Hematopoietic multipotent progenitor cell (in vitro differentiated cells): ENCODE data around the gene IRS1. TPM values are rescaled to one million over a fixed set of nuclear protein-coding genes. Genes with fewer than 3 reads are reported as not detected.

Experiments used
- DNase-seq, 3 donors: peaks; one replicate each; pipeline ENCODE4 v3.0.0-alpha.2; 2011 to 2015; ENCODE audit warnings: low read depth in 2 of 3, low spot score in 2 of 3
- total RNA-seq: library from RNA; depleted of rRNA; stranded (reverse); fragments of >200 nt; gene quantifications from one replicate; pipeline ENCODE4 v1.2.3, GENCODE V29; 2012

IRS1 gene
- total RNA-seq, 1 donor: under 0.01 TPM

GRCh38 chr2:226791487-226792081 is 8.0 kb downstream of the IRS1 start:
- DNase-seq: peak; percentile 82 to 92 (median 85)

GRCh38 chr2:226791056-226791486 is 8.5 kb downstream of the IRS1 start:
- DNase-seq: peak in 2 of 3 donors; percentile 72 to 85

- DNase-seq: no peak
Measured at GRCh38 chr2:226790431-226790830, 9.2 kb downstream of the IRS1 start.

GRCh38 chr2:226790011-226790410 is 9.6 kb downstream of the IRS1 start:
- DNase-seq: no peak

- DNase-seq: no peak
Measured at GRCh38 chr2:226788881-226789490, 10.6 kb downstream of the IRS1 start.

- DNase-seq: no peak
Measured at GRCh38 chr2:226788064-226788463, 11.6 kb downstream of the IRS1 start.

DNA sequence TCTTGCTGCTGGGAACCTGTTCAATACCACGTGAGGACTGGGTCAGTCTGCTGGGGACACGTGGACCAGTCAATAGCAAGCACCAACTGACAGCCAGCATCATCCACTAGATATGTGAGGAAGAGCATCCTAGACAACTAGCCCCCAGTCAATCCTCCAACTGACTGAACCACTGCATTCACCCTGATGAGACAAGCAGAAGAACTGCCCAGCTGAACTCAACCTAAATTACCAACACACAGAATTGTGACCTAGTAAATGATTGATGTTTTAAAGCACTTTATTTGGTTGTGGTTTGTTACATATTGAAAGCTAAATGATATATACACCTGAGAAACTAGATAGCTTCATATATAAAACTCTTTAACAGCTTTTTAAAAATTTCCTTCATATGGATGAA is 15.7 kb downstream of the IRS1 start:
- DNase-seq: no peak

DNA sequence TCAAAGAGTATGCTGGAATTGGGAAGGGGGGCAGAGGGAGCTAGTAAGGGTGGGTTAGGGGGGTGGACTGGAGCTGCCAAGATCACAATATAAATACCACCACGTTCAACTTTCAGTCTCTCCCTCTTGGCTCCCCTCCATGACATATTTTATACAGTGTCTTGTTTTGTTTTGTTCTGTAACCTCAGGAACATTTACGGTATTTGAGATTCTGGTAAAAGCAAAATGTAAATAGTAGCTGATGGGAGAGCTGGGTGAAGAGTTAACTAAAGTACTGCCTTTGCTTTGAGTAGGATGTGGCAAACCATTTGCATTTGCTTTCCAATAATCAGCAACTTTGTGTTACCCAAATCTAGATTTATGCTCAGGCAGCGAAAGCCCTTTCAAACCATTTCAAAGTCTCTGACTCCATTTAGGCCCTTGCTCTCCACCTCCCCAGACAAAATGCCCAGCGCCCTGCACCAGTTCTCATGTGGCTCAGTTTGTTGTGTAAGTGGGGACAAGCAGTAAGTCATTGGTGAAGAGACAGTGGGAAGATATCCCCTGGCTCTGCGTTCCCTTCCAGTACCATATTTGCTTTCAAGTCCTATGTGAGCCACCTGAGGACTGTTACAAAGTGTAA is 17.4 kb downstream of the IRS1 start:
- no peak for DNase-seq

GRCh38 chr2:226780431-226780830 is 19.2 kb downstream of the IRS1 start:
- DNase-seq: no peak

GRCh38 chr2:226777611-226778010 is 22.0 kb downstream of the IRS1 start:
- no peak for DNase-seq

- no peak for DNase-seq
Measured at GRCh38 chr2:226776104-226776503, 23.5 kb downstream of the IRS1 start.

DNA sequence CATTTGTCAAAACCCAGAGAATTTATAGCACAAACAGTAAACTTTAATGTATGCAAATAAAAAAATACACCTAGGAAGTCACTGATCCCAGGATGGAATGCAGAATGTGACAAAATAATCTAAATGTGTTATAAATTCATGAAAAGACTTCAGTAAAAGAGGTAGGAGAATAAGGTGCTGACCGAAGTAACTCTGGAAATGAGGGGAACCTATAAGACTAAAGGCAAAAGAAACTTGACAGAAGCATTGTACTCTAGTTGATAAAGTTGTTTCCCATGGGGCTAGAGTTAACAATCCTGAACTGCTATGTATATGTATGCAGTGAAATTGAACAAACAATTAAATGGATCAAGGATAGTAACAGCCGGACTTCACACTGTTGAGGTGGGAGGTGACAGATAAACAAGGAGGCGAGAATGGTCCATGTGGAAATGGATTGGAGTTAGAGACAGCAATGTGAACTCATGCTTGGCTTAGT is 24.5 kb downstream of the IRS1 start:
- DNase-seq: no peak

DNA sequence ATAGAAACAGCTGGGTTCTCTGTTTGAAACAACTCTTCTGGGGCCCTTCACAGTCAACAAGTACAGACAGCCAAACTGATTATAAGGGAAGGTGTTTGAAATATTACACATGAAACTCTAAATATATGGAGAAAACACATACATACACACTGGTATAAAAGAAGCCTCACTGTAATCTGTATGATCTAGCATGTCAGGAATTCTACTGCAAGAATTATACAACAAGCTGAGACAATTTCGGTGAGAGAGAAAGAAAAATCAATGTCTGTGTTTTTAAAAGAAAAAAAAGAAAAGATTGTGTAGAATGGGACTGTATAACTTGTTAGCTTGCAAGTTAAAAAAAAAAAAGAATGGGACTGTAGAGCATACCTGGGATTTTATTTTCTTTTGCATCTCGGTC is 26.3 kb downstream of the IRS1 start:
- no peak for DNase-seq

DNA sequence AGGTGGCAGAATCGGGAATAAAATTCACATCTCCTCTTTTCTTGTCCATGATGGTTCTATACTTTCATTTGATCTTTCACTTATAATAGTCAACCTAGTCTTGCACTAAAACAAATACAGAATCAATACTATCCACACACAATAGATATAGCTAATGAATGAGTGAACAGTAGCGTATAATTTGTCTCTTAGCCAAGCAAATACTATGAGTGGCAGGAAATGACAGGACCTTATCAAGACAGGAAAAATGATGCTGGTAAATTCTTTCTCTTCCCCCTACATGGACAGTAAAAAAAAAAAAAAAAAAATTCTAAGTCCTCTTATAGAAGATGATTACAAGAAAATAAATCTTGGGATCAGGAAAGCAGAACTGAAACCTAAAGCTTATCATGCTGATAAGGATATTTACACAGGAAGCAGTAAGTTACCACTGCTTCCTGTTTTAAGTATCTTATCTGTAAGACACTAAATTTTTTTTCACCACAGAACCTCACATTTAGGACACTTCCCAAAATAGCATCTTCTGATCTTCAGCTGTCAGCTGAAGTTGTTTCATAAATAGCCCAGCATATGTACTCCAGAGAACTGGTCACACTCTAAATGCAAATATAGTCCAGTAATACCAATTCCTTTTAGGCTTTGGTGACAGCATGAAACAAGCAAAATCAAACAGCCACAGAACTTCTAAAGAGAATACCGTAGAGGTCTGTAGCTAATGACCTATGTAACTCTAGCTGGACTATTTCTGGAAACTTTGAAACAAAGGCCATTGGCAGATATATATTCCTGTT is 27.0 kb downstream of the IRS1 start:
- peak in 2 of 3 donors; percentile 46 to 56 for DNase-seq

GRCh38 chr2:226771067-226771466 is 28.6 kb downstream of the IRS1 start:
- no peak for DNase-seq

DNA sequence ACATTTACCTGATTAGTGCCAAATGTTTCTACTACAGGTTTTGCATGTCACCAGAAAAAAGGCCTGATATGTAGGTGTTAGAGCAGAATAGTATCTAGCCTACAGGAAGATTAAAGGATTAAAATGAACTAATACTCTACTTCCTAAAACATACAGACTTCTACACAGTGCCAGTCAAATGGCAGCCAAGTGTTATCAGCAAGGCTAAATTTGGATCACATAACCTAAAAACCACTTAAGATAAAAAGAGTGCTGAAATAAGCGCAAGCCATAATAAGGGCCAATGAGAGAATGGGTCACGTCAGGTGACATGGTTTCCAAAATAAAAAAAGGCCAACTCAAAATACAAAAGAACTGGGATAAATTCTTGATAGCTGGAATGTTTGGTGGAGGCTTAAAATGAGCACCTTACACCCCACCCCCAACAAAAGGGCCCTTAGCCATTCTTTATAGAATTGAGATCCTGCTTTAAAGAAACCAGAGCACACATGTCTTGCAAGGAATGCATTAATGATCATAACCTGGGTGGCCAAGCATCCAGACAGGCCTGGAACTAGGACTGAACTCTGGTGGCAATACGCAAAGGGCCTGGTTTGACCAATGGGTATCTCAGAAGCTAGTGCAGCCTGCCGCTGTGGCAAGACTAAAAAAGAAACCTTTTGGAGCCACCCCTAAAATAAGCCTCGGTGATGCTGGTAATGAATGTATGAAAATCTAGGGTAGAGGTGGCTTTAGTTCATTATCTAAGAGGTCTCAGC is 32.4 kb downstream of the IRS1 start:
- no peak for DNase-seq

DNA sequence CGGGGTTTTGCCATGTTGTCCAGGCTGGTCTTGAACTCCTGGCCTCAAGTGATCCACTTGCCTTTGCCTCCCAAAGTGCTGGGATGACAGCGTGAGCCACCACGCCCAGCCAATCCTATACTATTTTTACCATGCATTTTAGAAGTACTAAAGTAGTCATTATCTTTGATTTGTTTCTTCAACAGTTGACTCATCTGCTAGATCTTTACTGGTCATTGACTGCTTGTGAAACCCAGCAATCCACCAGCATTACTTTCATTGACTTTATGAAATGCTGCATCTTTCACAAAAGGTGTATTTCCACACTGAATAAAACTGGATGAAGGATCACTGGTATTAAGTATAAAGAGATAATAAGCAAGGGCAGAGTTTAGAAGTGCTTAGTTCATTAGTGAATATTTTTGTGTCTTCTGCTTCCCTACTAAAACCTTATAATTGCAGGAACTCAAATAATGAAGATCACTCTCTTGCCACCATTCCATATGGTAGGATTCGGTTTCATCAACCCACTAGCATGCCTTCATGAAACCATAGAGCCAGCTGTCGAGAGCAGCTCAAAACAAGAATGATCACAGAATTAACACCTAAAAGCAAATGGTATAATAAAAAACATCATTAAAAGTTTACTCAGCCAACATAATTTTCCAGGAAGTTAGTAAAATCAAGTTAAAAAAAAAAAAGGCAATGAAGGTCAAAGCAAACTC is 33.1 kb downstream of the IRS1 start:
- DNase-seq: no peak

- DNase-seq: no peak
Measured at GRCh38 chr2:226763320-226763719, 36.3 kb downstream of the IRS1 start.

DNA sequence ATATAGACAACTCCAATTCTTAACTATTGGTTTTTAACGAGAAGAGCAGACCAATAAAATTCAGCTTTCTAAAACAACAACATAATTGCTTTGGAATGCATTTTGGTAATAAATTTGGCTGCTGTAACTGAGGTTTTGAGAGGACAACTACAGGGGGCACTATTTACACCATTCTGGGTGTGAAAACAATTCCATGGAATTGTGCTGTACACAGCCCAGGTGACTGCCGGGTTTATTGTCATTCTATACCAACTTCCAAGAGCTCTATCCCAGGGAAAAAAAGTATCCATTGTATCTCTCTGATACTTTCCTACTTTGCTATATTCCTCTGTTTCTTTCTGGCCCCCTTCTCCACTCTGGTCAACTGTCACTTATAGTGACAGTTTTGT is 38.4 kb downstream of the IRS1 start:
- DNase-seq: no peak
